ENCODE data around the gene PFKL.
"Not testable (repeated sequence)": the region's sequence is repeated elsewhere in the genome, so short reads cannot be mapped to it uniquely, and the experiment has no call there.

Gene PFKL

DNA sequence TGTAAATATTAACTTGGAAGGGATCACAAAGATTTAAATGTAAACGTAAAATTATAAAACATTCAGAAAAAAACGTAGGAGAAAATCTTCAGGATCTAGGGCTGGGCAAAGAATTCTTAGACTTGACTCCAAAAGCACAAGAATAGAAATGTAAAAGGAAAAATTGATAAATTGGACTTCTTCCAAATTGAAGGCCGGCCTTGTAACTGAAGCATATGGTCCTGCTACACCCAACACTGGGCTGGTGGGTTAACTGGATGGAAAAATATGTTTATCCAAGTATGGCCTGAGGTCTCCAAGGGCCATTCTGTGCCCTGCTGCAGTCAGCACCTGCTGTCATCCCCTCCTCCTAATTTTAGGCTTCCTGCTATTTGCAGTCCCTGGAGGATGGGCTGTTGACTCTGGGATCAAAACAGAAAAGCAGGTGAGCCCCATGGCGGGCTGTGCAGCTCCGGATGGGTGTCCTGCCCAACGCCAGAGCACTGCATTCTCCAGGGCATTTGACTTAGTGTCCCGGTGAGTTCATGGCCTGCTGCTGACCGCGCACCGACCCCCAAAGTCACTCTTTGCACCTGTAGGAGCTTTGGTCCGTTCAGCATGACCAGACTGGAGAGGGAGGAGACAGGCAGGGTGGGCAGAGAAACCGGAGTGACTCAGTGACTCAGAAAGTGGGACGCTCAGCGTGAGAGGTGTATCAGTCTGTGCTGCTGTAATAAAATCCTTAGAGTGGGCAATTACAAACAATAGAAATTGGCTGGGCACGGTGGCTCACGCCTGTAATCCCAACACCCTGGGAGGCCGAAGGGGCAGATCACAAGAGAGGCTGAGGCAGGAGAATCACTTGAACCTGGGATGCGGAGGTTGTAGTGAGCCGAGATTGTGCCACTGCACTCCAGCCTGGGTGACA, 20.2 kb upstream of the PFKL start:
- no peak for DNase-seq

DNA sequence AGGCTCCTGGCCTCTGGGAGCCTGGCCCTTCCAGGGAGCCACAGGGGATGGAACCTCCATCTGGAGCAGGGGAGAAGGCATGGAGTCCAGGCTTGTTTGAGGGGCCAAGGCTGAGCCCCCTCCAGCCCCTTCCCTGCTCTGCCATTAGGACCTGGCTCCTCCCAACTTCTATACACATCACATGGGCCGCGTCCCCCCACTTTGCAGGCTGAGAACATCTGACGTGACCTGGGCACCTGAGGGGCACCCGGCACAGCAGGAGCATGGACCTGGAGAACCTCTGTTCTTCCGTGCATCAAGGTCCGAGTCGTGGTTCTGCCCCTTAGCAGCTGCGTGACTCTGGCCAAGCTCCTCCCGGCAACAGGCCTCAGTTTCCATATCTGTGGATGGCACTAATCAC, 18.1 kb upstream of the PFKL start:
- DNase-seq = no peak

DNA sequence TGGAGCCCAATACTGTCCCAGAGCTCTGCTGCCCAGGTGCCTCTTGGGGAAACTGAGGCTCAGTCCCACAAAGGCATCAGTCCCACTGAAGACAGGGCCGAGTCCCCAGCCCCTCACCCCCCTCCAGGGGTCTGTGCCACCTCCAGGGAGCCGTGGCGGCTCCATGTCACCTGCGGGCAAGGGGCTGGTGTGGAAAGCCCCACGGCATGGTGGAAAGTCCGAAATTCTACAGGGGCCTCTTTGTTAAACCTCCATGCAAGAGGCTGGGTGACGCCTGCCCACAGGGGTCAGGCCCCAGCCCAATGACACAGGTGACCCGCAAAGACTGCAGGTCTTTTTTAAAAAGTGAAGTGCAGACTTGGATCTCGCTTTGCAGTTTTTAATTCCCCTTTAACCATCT, 17.5 kb upstream of the PFKL start:
- DNase-seq = no peak

- DNase-seq = not testable (repeated sequence)
These were observed 16.6 kb upstream of the PFKL start for GRCh38 chr21:44283211-44283785.

DNA sequence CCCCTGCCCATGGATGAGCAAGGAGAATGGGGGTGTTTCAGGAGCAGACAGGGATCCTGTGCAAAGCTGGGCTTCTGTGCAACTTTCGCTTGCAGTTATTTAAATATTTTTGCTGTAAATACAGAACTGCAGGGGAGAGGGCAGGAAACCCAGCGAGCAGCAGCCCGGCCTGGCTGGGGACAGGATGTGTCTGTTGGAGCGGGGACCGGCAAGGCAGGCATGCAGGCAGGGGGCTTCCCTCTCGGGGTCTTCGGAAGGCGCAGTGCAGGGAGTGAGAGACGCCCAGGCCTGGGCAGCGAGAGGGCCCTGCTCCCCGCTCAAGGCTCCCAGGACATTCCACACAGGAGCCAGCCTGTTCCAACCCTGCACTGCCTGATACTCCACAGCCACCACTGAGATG, 15.9 kb upstream of the PFKL start:
- DNase-seq = no peak

DNA sequence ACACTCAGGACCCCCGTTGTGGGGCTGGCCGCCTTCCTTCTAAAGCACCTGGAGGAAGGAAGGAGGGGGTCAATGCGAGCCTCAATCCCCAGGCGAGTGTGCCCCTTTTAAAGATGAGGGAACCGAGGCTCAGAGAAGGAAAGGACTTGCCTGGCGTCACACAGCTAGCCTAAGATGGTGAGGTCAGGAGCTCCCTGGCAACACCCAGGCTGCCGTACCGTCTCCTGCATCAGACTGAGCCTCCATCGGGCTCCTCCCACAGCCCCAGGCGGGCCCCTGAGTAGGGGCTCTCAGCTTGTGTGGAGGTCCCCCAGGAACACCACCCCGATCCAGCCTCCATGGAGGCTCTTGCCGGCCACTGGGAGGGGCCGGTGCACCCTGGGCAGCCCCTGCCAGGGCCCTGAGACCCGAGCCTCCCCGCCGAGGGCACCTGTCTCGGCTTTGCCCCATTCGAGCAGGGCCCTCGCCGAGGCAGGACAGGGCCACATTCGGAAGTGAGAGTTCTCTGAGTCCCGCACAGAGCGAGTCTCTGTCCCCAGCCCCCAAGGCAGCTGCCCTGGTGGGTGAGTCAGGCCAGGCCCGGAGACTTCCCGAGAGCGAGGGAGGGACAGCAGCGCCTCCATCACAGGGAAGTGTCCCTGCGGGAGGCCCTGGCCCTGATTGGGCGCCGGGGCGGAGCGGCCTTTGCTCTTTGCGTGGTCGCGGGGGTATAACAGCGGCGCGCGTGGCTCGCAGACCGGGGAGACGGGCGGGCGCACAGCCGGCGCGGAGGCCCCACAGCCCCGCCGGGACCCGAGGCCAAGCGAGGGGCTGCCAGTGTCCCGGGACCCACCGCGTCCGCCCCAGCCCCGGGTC, 14.5 kb upstream of the PFKL start, which contains the start of gene AIRE:
AIRE (plus strand) TSS at position 739 of the 855 bp plus-strand sequence. CDS start 131 bp downstream, outside the sequence.
- peak; percentile 77 for DNase-seq

DNA sequence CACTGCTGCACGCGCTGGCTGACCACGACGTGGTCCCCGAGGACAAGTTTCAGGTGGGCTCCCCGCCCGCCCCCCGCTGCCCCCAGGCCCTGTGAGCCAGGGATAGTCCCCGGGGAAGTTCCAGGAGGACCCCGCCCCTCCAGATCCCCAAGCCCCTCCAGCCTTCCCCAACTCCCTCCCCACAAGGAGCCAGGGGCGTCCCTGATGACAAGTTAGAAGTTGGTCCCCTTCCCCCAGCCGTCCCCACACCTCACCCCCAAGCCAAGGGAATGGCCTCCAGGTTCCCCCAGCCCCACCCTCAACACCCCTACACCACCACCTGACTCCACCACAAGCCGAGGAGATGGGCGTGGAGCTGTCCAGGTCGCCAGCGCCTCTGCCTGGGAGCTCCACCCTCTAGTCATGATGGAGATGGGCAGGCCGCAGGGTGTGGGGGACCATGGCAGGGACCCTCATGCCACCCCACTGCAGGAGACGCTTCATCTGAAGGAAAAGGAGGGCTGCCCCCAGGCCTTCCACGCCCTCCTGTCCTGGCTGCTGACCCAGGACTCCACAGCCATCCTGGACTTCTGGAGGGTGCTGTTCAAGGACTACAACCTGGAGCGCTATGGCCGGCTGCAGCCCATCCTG, 13.7 kb upstream of the PFKL start:
- no peak for DNase-seq

DNA sequence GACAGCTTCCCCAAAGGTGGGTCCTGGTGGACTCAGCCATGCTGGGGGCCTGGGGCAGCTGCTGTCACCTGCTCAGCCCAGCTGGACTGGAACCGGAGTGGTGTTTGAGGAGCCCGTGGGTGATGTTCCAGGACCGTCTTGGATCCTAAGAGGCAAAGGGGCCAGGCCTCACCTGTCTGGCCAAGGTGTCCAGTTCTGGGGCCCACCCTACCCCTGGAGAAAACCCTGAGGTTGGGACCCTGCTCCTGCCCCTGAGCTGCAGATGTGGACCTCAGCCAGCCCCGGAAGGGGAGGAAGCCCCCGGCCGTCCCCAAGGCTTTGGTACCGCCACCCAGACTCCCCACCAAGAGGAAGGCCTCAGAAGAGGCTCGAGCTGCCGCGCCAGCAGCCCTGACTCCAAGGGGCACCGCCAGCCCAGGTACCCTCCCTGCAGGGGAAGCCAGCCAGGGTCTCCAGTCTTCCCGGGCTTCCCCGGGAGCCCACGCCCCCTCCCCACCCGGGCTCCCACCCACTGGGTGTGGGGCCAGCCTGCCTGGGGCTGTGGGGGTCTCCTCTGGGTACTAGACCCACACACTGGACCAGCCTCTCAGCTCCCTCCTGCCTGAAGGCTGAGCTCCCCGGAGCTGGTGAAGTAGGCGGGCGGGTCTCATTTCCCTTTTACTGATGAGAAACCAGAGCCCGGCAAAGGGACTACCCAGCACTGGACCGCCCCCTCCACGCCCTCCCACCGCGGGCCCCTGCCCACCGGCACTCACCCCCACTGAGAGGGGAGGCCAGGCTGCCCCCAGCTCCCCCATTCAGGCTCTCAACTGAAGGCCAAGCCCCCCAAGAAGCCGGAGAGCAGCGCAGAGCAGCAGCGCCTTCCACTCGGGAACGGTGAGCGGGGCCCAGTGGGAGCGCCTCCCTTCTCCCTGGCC, 12.9 kb upstream of the PFKL start:
- no peak for DNase-seq

DNA sequence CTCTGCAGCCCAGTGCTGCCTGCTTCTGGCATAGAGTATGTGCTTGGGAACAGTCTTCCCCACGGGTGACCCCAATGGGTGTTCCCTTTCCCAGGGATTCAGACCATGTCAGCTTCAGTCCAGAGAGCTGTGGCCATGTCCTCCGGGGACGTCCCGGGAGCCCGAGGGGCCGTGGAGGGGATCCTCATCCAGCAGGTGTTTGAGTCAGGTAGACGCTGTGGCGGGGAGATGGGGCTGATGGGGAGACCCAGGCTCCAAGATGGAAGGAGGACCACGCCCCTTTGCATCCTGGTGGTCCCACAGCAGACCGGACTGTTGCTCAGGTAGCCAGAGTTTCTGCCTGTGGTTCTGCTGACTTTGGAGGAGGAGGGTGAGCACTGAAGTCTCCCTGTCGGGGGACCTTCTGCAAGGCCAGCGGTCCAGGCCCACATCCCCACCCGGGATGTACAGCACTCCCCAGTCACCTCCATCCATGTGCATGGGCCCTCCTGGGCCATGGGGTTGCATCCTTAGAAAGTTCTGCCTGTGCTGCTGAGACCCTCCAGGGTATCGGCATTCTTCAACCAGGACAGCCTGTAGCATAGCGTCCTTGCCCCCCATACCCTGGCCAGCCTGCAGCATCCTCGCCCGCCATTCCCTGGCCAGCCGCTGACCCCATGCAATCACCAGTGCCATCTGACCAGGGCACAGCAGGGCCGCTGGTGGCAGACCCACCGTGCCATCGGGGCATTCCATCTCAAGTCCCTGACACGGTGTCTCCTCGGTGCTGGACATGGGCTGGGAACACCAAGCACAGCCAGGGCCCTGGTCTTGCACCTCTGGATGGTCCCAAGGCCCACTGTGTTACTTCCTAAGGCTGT, 11.4 kb upstream of the PFKL start:
- no peak for DNase-seq

DNA sequence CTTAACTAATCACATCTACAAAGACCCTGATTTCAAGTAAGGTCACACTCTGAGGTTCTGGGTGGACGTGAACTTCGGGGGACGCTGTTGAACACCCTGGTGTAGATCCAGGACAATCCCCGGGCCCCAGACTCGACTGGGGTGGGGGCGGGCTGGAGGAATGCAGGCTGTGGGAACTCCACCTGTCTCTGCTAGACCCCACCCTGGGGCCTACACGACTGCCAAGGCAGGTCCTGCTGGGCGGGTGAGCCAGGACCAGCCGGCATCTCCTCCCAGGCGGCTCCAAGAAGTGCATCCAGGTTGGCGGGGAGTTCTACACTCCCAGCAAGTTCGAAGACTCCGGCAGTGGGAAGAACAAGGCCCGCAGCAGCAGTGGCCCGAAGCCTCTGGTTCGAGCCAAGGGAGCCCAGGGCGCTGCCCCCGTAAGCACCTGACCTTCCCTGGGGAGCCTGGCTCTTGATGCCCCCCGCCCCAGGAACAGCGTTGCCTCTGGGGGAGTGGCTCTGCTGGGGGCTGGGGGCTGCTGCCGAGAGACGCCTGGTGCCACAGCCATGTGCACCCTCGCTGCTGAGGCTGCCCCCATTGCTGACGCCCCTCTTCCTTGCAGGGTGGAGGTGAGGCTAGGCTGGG, 10.4 kb upstream of the PFKL start:
- no peak for DNase-seq

GRCh38 chr21:44290327-44291077, 9.4 kb upstream of the PFKL start:
- no peak for DNase-seq

DNA sequence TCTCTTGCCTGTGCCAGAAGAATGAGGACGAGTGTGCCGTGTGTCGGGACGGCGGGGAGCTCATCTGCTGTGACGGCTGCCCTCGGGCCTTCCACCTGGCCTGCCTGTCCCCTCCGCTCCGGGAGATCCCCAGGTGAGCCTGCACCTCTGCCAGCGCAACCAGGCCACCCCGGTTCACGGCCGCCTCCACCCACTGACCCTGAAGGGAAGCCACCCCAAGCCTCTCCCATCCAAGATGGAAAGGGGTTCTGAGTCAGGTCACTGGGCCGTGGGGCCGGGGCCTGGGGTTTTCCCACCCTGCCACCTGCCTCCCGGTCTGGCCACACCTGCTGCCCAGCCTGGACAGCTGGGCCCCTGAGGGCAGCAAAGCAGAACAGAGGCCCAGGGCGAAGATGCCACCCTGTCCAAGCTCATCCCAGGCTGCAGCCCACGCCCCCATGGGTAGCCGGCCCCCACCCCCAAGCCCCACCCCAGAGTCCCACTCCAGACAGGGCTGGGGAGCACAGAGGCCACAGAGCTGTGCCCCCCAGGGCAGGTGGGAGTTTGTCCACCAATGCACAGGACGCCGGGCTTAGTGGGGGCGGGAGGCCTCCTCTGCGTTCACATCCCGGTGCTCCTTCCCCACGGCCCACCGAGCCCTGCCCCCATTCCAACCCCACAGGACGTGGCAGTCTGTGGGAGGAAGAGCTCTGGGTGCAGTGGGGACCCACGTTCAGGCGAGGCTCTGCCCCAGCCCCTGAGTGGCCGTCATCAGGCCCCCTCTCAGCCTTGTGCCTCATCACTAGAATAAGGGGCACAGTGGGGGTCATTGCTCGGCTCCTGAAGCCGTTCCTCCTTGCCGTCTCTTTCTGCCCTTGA, 8.5 kb upstream of the PFKL start:
- DNase-seq = no peak

- DNase-seq = no peak
These were observed 7.7 kb upstream of the PFKL start for GRCh38 chr21:44291936-44292811.

DNA sequence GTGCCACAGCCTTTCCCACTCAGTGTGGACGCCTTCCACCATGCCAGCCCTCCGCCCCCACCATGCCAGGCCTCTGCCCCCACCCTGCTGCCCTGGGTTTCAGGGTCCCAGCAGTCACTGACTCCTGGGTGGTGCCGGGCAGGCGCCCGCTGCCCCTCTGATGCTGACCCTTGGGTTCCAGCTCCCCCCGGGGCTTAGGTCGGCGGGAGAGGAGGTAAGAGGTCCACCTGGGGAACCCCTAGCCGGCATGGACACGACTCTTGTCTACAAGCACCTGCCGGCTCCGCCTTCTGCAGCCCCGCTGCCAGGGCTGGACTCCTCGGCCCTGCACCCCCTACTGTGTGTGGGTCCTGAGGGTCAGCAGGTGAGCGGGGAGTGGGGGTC, 7.0 kb upstream of the PFKL start:
- DNase-seq = no peak

- DNase-seq = no peak
These were observed 6.2 kb upstream of the PFKL start for GRCh38 chr21:44293551-44294231.

DNA sequence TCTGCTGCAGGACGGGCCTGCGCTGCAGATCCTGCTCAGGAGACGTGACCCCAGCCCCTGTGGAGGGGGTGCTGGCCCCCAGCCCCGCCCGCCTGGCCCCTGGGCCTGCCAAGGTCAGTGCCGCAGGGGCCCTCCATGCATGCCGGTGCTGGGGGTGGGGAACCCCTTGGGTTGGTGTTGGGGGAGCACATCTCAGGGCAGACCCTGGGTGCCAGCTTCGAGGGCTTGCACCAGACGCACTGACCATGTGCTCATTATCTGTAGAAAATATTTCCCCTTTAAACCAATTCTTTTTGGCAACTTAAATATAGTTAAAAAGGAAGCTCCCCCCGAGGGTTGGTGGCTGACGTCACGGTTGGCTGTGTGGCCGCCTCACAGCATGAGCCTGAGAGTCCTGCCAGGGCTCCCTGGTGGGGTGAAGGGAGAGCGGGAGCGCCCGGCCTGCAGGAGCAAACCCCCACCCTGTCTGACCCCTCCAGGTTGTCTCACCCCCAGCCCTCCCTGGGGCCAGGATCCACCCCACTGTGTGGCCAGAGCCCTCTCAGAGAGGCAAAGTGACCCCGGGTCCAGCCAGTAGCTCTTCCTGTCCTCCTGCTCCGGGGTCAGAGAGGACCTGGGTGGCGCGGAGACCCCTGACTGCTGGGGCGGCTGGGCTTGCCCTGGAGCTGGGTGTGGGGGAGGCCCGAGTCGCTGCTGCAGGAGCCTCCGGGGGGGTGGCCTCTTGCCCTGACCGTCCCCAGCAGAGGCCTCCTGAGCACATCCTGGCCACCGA, 5.3 kb upstream of the PFKL start:
- peak; percentile 49 for DNase-seq
